HEK293T (cell line): Measurements from ENCODE around the gene SPIN3.

Source experiments
- CTCF ChIA-PET: fragments of 350-600 bp; formaldehyde crosslinking; extraction: SDS; loops from one replicate; lab custom pipeline; 2021; ENCODE audit warnings: antibody characterized with exemption, inconsistent platforms; lab: Yijun Ruan, JAX
- POLR2A ChIA-PET: fragments of 350-600 bp; formaldehyde crosslinking; extraction: SDS; loops from one replicate; lab custom pipeline; 2020; ENCODE audit warnings: antibody characterized with exemption, inconsistent platforms; lab: Yijun Ruan, JAX
- DNase-seq: peaks from one replicate; pipeline ENCODE4 v3.0.0; 2012; ENCODE audit warnings: mixed read lengths; ENCODE audit errors: extremely low spot score
- ARNT ChIP-seq: fragments of 450-650 bp; IDR thresholded peaks from 2 replicates; pipeline ENCODE4 v1.6.1; 2017; ENCODE audit warnings: mild to moderate bottlenecking
- BHLHE40 ChIP-seq: fragments of 450-650 bp; IDR thresholded peaks from 2 replicates; pipeline ENCODE4 v1.6.1; 2016; ENCODE audit warnings: mild to moderate bottlenecking, moderate library complexity, borderline replicate concordance
- CTBP1 ChIP-seq: fragments of 450-650 bp; IDR thresholded peaks from 2 replicates; pipeline ENCODE4 v1.6.1; 2016; ENCODE audit warnings: borderline replicate concordance
- ELF4 ChIP-seq: fragments of 450-650 bp; IDR thresholded peaks from 2 replicates; pipeline ENCODE4 v1.6.1; 2017; ENCODE audit warnings: antibody characterized with exemption
- FOXA1 ChIP-seq: fragments of 450-650 bp; IDR thresholded peaks from 2 replicates; pipeline ENCODE4 v1.6.1; 2016; ENCODE audit warnings: mild to moderate bottlenecking
- FOXK2 ChIP-seq: fragments of 450-650 bp; IDR thresholded peaks from 2 replicates; pipeline ENCODE4 v1.6.1; 2016; ENCODE audit warnings: mild to moderate bottlenecking
- FOXM1 ChIP-seq: fragments of 450-650 bp; IDR thresholded peaks from 2 replicates; pipeline ENCODE4 v1.6.1; 2017; ENCODE audit warnings: mild to moderate bottlenecking, borderline replicate concordance
- HDGF ChIP-seq: fragments of 450-650 bp; IDR thresholded peaks from 2 replicates; pipeline ENCODE4 v1.6.1; 2017; ENCODE audit warnings: antibody characterized with exemption, borderline replicate concordance
- L3MBTL2 ChIP-seq: fragments of 450-650 bp; conservative IDR thresholded peaks from 2 replicates; pipeline ENCODE4 v1.6.1; 2016; ENCODE audit warnings: mild to moderate bottlenecking
- NFRKB ChIP-seq: fragments of 450-650 bp; IDR thresholded peaks from 2 replicates; pipeline ENCODE4 v1.6.1; 2016; ENCODE audit warnings: mild to moderate bottlenecking, moderate library complexity
- SP1 ChIP-seq: fragments of 450-650 bp; IDR thresholded peaks from 2 replicates; pipeline ENCODE4 v1.6.1; 2017
- TARDBP ChIP-seq: fragments of 450-650 bp; IDR thresholded peaks from 2 replicates; pipeline ENCODE4 v1.6.1; 2016
- ZNF384 ChIP-seq: fragments of 450-650 bp; IDR thresholded peaks from 2 replicates; pipeline ENCODE4 v1.6.1; 2016
- TF ChIP-seq, protein P1 (sequence below): fragments of 450-650 bp; IDR thresholded peaks from 2 replicates; pipeline ENCODE4 v1.6.1; 2016

SPIN3 gene

DNA sequence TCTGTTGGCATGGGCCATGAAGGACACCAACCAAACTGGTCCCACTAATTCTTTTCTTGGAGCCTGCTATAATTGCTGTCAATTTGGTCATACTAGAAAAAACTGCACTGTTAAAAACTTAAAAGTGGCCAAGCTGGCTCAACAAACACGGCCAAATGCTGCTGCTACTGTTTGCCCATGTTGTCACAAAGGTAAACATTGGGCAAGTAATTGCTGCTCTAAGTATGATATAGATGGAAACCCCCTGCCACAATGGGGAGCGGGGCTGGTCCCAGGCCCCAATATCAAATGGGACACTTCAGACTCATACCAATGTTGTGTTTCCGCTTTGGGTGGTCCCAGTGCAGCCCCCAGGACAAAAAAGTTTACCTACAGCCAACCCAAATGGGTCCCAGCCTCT lies 52.1 kb downstream of the SPIN3 start:
- ChIA-PET CTCF (no interaction called here), POLR2A (no interaction called here)

More for the DNA sequence above, 52.1 kb downstream of the SPIN3 start:
- TF ChIP-seq TARDBP: no peak
- TF ChIP-seq CTBP1: no peak
- no peak for TF ChIP-seq HDGF
- TF ChIP-seq ARNT: no peak
- TF ChIP-seq ZNF384: no peak
- TF ChIP-seq, protein P1, sequence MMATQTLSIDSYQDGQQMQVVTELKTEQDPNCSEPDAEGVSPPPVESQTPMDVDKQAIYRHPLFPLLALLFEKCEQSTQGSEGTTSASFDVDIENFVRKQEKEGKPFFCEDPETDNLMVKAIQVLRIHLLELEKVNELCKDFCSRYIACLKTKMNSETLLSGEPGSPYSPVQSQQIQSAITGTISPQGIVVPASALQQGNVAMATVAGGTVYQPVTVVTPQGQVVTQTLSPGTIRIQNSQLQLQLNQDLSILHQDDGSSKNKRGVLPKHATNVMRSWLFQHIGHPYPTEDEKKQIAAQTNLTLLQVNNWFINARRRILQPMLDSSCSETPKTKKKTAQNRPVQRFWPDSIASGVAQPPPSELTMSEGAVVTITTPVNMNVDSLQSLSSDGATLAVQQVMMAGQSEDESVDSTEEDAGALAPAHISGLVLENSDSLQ: no peak
- TF ChIP-seq NFRKB: no peak
- TF ChIP-seq ELF4: no peak
- TF ChIP-seq FOXA1: no peak
- no peak for TF ChIP-seq FOXM1
- TF ChIP-seq BHLHE40: no peak
- TF ChIP-seq SP1: no peak
- no peak for TF ChIP-seq FOXK2
- no peak for TF ChIP-seq L3MBTL2
- no peak for DNase-seq
